Chondrocyte (in vitro differentiated cells): ENCODE data around the gene SLC8A1. TPM values are rescaled to one million over a fixed set of nuclear protein-coding genes. Genes with fewer than 3 reads are reported as not detected.

Experiments used
- DNase-seq: peaks from one replicate; pipeline ENCODE4 v3.0.0; 2021; ENCODE audit warnings: mixed read lengths, low spot score
- H3K27ac Mint-ChIP-seq: one replicate; pipeline ENCODE4 v1.8.0; 2021; ENCODE audit warnings: mild to moderate bottlenecking, moderate library complexity, mixed read lengths; ENCODE audit not compliant: unreplicated experiment
- H3K27me3 Mint-ChIP-seq: 2 replicates; pipeline ENCODE4 v1.8.0; 2021; ENCODE audit warnings: low read depth, mixed read lengths
- H3K36me3 Mint-ChIP-seq: 2 replicates; pipeline ENCODE4 v1.8.0; 2021; ENCODE audit warnings: low read depth, mixed read lengths
- H3K4me1 Mint-ChIP-seq: 2 replicates; pipeline ENCODE4 v1.8.0; 2021; ENCODE audit warnings: low read depth, mild to moderate bottlenecking, mixed read lengths
- H3K4me3 Mint-ChIP-seq: one replicate; pipeline ENCODE4 v1.8.0; 2021; ENCODE audit warnings: mild to moderate bottlenecking, moderate library complexity, mixed read lengths; ENCODE audit not compliant: unreplicated experiment
- H3K9me3 Mint-ChIP-seq: 2 replicates; pipeline ENCODE4 v1.8.0; 2021; ENCODE audit warnings: low read depth, mixed read lengths
- total RNA-seq: library from RNA; stranded (reverse); gene quantifications from 3 replicates; pipeline ENCODE4 v1.2.1, GENCODE V29; 2021
- TF ChIP-seq, protein P1 (sequence below): fragments of 200-600 bp; sonication (generic); IDR thresholded peaks from 2 replicates; pipeline ENCODE4 v1.5.0; 2021; ENCODE audit warnings: antibody characterized with exemption, mild to moderate bottlenecking, moderate library complexity

The SLC8A1 gene
- total RNA-seq, 1 donor from 2014 or later, result 53.7 TPM

DNA sequence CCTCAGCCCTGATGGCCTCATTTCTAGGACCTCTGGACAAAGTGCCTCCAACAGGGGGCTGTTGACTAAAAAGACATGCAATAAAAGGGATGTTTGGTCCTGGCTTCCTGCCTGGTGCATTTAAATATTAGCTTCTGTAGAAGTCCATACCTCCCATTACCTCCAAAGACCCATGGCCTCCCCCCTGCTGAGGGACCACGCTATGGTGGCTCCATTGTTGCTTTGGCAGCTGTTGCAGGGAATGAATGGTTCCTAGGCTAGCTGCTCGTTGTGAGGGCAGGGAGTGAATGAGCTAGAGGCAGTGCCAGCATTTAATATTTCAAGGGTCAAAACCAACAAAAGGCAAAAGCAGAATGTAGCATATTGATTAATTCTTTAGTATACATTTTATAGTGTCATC is 285.9 kb downstream of the SLC8A1 start:
- Mint-ChIP-seq H3K4me3 (no peak overlapping the region), H3K27ac (no peak overlapping the region), H3K36me3 (peaks cover 13% of the 10 kb centered on the region), H3K9me3 (no peaks in the 10 kb centered on the region), H3K4me1 (peaks cover 10% of the 10 kb centered on the region), H3K27me3 (no peaks in the 10 kb centered on the region)
- TF ChIP-seq, protein P1, sequence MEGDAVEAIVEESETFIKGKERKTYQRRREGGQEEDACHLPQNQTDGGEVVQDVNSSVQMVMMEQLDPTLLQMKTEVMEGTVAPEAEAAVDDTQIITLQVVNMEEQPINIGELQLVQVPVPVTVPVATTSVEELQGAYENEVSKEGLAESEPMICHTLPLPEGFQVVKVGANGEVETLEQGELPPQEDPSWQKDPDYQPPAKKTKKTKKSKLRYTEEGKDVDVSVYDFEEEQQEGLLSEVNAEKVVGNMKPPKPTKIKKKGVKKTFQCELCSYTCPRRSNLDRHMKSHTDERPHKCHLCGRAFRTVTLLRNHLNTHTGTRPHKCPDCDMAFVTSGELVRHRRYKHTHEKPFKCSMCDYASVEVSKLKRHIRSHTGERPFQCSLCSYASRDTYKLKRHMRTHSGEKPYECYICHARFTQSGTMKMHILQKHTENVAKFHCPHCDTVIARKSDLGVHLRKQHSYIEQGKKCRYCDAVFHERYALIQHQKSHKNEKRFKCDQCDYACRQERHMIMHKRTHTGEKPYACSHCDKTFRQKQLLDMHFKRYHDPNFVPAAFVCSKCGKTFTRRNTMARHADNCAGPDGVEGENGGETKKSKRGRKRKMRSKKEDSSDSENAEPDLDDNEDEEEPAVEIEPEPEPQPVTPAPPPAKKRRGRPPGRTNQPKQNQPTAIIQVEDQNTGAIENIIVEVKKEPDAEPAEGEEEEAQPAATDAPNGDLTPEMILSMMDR, result no peak
- no peak for DNase-seq

DNA sequence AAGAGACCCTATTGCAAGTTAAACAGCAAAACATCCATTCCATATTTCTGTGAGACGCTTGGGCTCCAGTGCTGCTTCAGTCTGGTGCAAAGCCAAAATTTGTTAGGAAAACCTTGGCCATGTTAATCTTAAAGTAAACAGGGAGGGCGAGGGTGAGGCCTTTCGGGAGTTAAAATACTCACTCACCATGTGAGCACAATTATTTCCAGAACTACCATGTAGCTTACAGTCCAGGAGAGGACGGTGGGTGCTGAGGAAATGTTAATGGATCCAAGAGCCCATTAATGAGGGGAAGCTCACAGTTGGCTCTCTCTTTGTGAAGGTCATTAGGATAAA is 286.4 kb downstream of the SLC8A1 start:
- H3K27ac Mint-ChIP-seq, result peak overlapping the region; percentile 4
- H3K4me3 Mint-ChIP-seq, result no peak overlapping the region
- TF ChIP-seq, protein P1, result no peak
- H3K4me1 Mint-ChIP-seq, result peaks cover 10% of the 10 kb centered on the region
- no peaks in the 10 kb centered on the region for H3K27me3 Mint-ChIP-seq
- H3K36me3 Mint-ChIP-seq, result peaks cover 15% of the 10 kb centered on the region
- DNase-seq, result no peak
- no peaks in the 10 kb centered on the region for H3K9me3 Mint-ChIP-seq

DNA sequence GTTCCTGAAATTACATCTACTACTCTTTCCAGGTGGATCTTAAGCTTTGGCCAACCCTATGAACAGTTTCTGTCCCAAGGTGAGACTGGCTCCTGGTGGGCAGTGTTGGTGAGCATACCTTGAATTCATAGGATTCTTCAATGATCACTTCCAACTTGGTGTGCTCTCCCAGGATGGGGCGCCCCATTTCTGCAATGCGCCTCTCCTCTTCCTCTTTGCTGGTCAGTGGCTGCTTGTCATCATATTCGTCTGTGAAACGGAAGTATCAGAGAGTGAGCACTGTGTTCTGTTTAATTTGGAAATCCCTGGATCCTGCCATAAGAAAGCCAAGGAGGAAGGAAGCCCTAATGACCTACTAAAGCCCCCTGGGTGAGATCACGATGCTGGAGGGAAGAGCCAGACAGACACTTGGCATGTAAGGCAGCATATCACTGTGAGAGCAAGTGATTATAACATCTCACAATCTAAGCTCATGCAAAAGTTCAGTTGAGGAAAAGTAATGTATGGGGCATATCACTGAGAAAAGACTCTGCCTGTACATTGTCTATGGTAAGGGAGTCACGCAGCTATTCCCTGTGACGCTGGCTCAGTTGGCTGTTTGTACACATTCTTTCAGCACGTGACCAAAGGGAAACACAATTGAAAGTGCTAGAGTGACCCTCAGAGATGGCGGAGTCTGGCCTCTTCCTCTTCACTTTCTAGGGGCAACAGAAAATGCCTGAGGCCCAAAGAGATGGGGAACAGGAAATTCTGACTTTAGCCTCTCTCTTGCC is 287.0 kb downstream of the SLC8A1 start:
- no peak for DNase-seq
- Mint-ChIP-seq H3K27me3 (no peaks in the 10 kb centered on the region), H3K4me3 (no peak overlapping the region), H3K27ac (peak overlapping the region; percentile 4), H3K4me1 (peaks cover 10% of the 10 kb centered on the region), H3K36me3 (peaks cover 20% of the 10 kb centered on the region), H3K9me3 (no peaks in the 10 kb centered on the region)
- TF ChIP-seq, protein P1, result no peak

DNA sequence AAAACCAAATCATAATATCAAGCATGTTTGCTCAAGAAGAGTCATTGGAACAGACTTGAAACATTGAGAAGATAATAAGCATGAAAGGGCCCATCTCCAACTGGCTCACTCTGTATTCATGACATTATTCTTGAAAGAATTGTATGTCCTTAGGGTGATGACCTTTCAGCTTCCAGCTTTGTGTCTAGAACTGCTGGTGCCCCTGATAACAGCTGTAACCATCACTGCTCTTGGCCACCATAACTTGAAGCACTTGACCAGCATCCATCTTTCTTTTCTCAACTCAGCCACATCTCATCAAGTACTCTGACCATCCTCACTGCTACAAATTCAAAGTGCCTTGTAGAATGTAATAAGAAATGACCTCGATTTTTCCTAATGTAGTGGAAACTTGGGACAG is 289.9 kb downstream of the SLC8A1 start:
- no peak overlapping the region for H3K4me3 Mint-ChIP-seq
- DNase-seq, result no peak
- no peak overlapping the region for H3K27ac Mint-ChIP-seq
- peaks cover 23% of the 10 kb centered on the region for H3K36me3 Mint-ChIP-seq
- no peaks in the 10 kb centered on the region for H3K9me3 Mint-ChIP-seq
- H3K27me3 Mint-ChIP-seq, result no peaks in the 10 kb centered on the region
- TF ChIP-seq, protein P1, result no peak
- H3K4me1 Mint-ChIP-seq, result peaks cover 10% of the 10 kb centered on the region

GRCh38 chr2:40160751-40161218 is 291.1 kb downstream of the SLC8A1 start:
- H3K9me3 Mint-ChIP-seq, result no peaks in the 10 kb centered on the region
- peaks cover 10% of the 10 kb centered on the region for H3K4me1 Mint-ChIP-seq
- H3K4me3 Mint-ChIP-seq, result no peak overlapping the region
- H3K27me3 Mint-ChIP-seq, result no peaks in the 10 kb centered on the region
- TF ChIP-seq, protein P1, result no peak
- peaks cover 29% of the 10 kb centered on the region for H3K36me3 Mint-ChIP-seq
- no peak overlapping the region for H3K27ac Mint-ChIP-seq
- no peak for DNase-seq
